Measurements from ENCODE around the gene INPP4B.

INPP4B gene

GRCh38 chr4:142130666-142131065, 715.4 kb downstream of the INPP4B start:
- no peak overlapping the region; the same call in 1 of the 2 replicates for H3K27ac ChIP-seq
- TF ChIP-seq ZFX (IDR thresholded peaks at IDR 0.05; ENCODE audit: borderline replicate concordance) (no peak), CTCF (IDR thresholded peaks at IDR 0.05) (no peak)

- TF ChIP-seq CTCF (IDR thresholded peaks at IDR 0.05): no peak
- TF ChIP-seq ZFX (IDR thresholded peaks at IDR 0.05; ENCODE audit: borderline replicate concordance): no peak
Observed at GRCh38 chr4:142129931-142130330, 716.2 kb downstream of the INPP4B start.

GRCh38 chr4:142129473-142129872, 716.6 kb downstream of the INPP4B start:
- no peak for TF ChIP-seq ZFX (IDR thresholded peaks at IDR 0.05; ENCODE audit: borderline replicate concordance)
- no peak for TF ChIP-seq CTCF (IDR thresholded peaks at IDR 0.05)

More at GRCh38 chr4:142129931-142130330, 716.2 kb downstream of the INPP4B start:
- H3K27ac ChIP-seq: no peak overlapping the region

GRCh38 chr4:142128529-142128928, 717.6 kb downstream of the INPP4B start:
- H3K27ac ChIP-seq: no peak overlapping the region
- TF ChIP-seq CTCF (IDR thresholded peaks at IDR 0.05) (no peak), ZFX (IDR thresholded peaks at IDR 0.05; ENCODE audit: borderline replicate concordance) (no peak)

More at GRCh38 chr4:142129473-142129872, 716.6 kb downstream of the INPP4B start:
- H3K27ac ChIP-seq: no peak overlapping the region

- TF ChIP-seq ZFX (IDR thresholded peaks at IDR 0.05; ENCODE audit: borderline replicate concordance): no peak
- TF ChIP-seq CTCF (IDR thresholded peaks at IDR 0.05): peak; percentile 89
- no peak overlapping the region for H3K27ac ChIP-seq
Observed at GRCh38 chr4:142126890-142127497, 719.1 kb downstream of the INPP4B start.

- TF ChIP-seq ZFX (IDR thresholded peaks at IDR 0.05; ENCODE audit: borderline replicate concordance) (no peak), CTCF (IDR thresholded peaks at IDR 0.05) (no peak)
Observed at GRCh38 chr4:142124874-142125273, 721.2 kb downstream of the INPP4B start.

GRCh38 chr4:142121448-142122350, 724.4 kb downstream of the INPP4B start:
- no peak overlapping the region for H3K27ac ChIP-seq
- TF ChIP-seq ZFX (IDR thresholded peaks at IDR 0.05; ENCODE audit: borderline replicate concordance) (no peak), CTCF (IDR thresholded peaks at IDR 0.05) (no peak)

More at GRCh38 chr4:142124874-142125273, 721.2 kb downstream of the INPP4B start:
- no peak overlapping the region for H3K27ac ChIP-seq

Measured in 22Rv1 (cell line).